Naive thymus-derived CD4-positive, alpha-beta T cell (primary cell): ENCODE data around the gene GABRD. TPM values are rescaled to one million over a fixed set of nuclear protein-coding genes. Genes with fewer than 3 reads are reported as not detected.

ENCODE experiments used
- ATAC-seq: fragments of 150-1000 bp; cut with Tn5 transposase; 2 replicates; pipeline ENCODE4 v1.10.0; 2021; ENCODE audit warnings: mild to moderate bottlenecking, moderate library complexity
- CTCF ChIA-PET: fragments of 350-600 bp; sonication (Branson Sonifier 250); formaldehyde crosslinking; loops from one replicate; lab custom pipeline; 2021; ENCODE audit warnings: antibody characterized with exemption; lab: Charles Lee
- POLR2A ChIA-PET: fragments of 350-600 bp; sonication (Branson Sonifier 250); formaldehyde crosslinking; loops from one replicate; lab custom pipeline; 2021; ENCODE audit warnings: antibody characterized with exemption, inconsistent platforms; lab: Charles Lee
- DNase-seq, 9 donors: peaks; one replicate each; pipeline versions ENCODE4 v3.0.0 to v3.0.0-alpha.2; 2020 to 2022; ENCODE audit warnings: mixed read lengths in 1 of 9
- H3K27ac ChIP-seq: one replicate; pipeline ENCODE4 v1.7.0; 2013; ENCODE audit warnings: mild to moderate bottlenecking, low read depth, low read length, moderate library complexity
- H3K27me3 ChIP-seq, 2 donors: one replicate each; pipeline ENCODE4 v1.7.0; 2013; ENCODE audit warnings: low read length in 2 of 2, mild to moderate bottlenecking in 2 of 2, moderate library complexity in 2 of 2; ENCODE audit not compliant: control insufficient read depth in 2 of 2, insufficient read depth in 2 of 2
- H3K36me3 ChIP-seq, 3 experiments: 1 replicate in 2 of 3; 2 replicates in 1 of 3; pipeline ENCODE4 v1.7.0; 2013; ENCODE audit warnings: low read length in 3 of 3, mild to moderate bottlenecking in 3 of 3, moderate library complexity in 1 of 3; ENCODE audit not compliant: insufficient read depth in 3 of 3, control insufficient read depth in 2 of 3
- H3K4me1 ChIP-seq, 2 donors: one replicate each; pipeline ENCODE4 v1.7.0; 2013; ENCODE audit warnings: low read length in 2 of 2, mild to moderate bottlenecking in 2 of 2, moderate library complexity in 1 of 2; ENCODE audit not compliant: control insufficient read depth in 2 of 2, insufficient read depth in 2 of 2
- H3K4me3 ChIP-seq: 2 replicates; pipeline ENCODE4 v1.7.0; 2013; ENCODE audit warnings: mild to moderate bottlenecking, low read length
- H3K9me3 ChIP-seq, 3 experiments: 1 replicate in 2 of 3; 2 replicates in 1 of 3; pipeline ENCODE4 v1.7.0; 2013; ENCODE audit warnings: low read length in 3 of 3; ENCODE audit not compliant: control insufficient read depth in 2 of 3
- H3K27ac Mint-ChIP-seq, 9 donors: one replicate each; pipeline ENCODE4 v1.8.0; 2020 to 2022; ENCODE audit warnings: mixed read lengths in 9 of 9, mild to moderate bottlenecking in 8 of 9, moderate library complexity in 5 of 9, inconsistent platforms in 2 of 9
- H3K27me3 Mint-ChIP-seq, 5 donors: one replicate each; pipeline ENCODE4 v1.8.0; 2021 to 2022; ENCODE audit warnings: mixed read lengths in 5 of 5, mild to moderate bottlenecking in 1 of 5
- H3K36me3 Mint-ChIP-seq, 5 donors: one replicate each; pipeline ENCODE4 v1.8.0; 2020 to 2022; ENCODE audit warnings: mixed read lengths in 5 of 5, mild to moderate bottlenecking in 3 of 5, inconsistent platforms in 1 of 5
- H3K4me1 Mint-ChIP-seq, 7 donors: one replicate each; pipeline ENCODE4 v1.8.0; 2020 to 2022; ENCODE audit warnings: mixed read lengths in 7 of 7, mild to moderate bottlenecking in 3 of 7, inconsistent platforms in 1 of 7
- H3K4me3 Mint-ChIP-seq, 10 donors: one replicate each; pipeline ENCODE4 v1.8.0; 2020 to 2022; ENCODE audit warnings: mild to moderate bottlenecking in 10 of 10, mixed read lengths in 10 of 10, moderate library complexity in 6 of 10, inconsistent platforms in 2 of 10
- H3K9me3 Mint-ChIP-seq, 11 donors: one replicate each; pipeline ENCODE4 v1.8.0; 2020 to 2022; ENCODE audit warnings: mixed read lengths in 11 of 11, mild to moderate bottlenecking in 4 of 11, inconsistent platforms in 1 of 11, moderate library complexity in 1 of 11
- intact Hi-C, 2 donors: fragments of 100-400 bp; cut with micrococcal nuclease; formaldehyde crosslinking; loops; one replicate each; pipeline ENCODE4 v1.15.1; 2023
- polyA plus RNA-seq, 2 donors: library from polyadenylated mRNA; unstranded; fragments of 300-500 nt; fragmentation: Illumina TruSeq; gene quantifications; one replicate each; pipeline ENCODE4 v1.2.3, GENCODE V29; 2021
- total RNA-seq, 6 experiments: library from RNA in 5 of 6; stranded (reverse) in 5 of 6; gene quantifications; 1 replicate in 5 of 6; 2 replicates in 1 of 6; pipeline ENCODE4 v1.2.3 and lab custom pipeline; 2021 to 2026

Gene GABRD
- under 1 TPM in 2 of 5 experiments, not detected in 3; 0.17 to 0.21 TPM for total RNA-seq
- polyA plus RNA-seq: under 1 TPM in 1 of 2 donors, not detected in 1; 0.31 TPM
- not detected for total RNA-seq (lab: John Stamatoyannopoulos, UW)

GRCh38 chr1:2019172-2019543 is at the start of gene GABRD:
Gene GABRD (plus strand): TSS chr1:2019345. CDS start chr1:2019424, 79 bp downstream.
- Mint-ChIP-seq H3K4me1 (peaks cover 0 to 19% (median 8%) of the 10 kb centered on the region in 7 donors), H3K27me3 (peaks cover 57 to 78% (median 65%) of the 10 kb centered on the region in 5 donors), H3K4me3 (peak within 1 kb of the TSS; percentile 44 to 93 (median 86)), H3K36me3 (peaks cover 0 to 3% (median 0%) of the 10 kb centered on the region in 5 donors), H3K9me3 (peaks cover 0 to 2% (median 0%) of the 10 kb centered on the region in 11 donors), H3K27ac (peak within 1 kb of the TSS in 7 of 9 donors; percentile 5 to 87 (median 32))
- Histone ChIP-seq H3K36me3 (no peaks in the 10 kb centered on the region), H3K9me3 (no peaks in the 10 kb centered on the region), H3K27ac (no peak within 1 kb of the TSS), H3K4me1 (no peaks in the 10 kb centered on the region), H3K27me3 (peaks cover 4 to 19% of the 10 kb centered on the region in 2 donors), H3K4me3 (no peak within 1 kb of the TSS)
- ATAC-seq (peak; percentile 60), DNase-seq (peak in 2 of 9 donors; percentile 15 to 22)
- CTCF ChIA-PET: no interaction called here
- POLR2A ChIA-PET: no interaction called here
- intact Hi-C loops: no loop called here

GRCh38 chr1:1969505-1969900 is 49.6 kb upstream of the GABRD start:
- intact Hi-C loops: no loop called here
- H3K36me3 Mint-ChIP-seq: no peaks in the 10 kb centered on the region
- ATAC-seq (no peak), DNase-seq (no peak)
- no peak overlapping the region for H3K27ac Mint-ChIP-seq
- peaks cover 0 to 9% (median 0%) of the 10 kb centered on the region in 11 donors for H3K9me3 Mint-ChIP-seq
- H3K36me3 ChIP-seq: no peaks in the 10 kb centered on the region
- no peaks in the 10 kb centered on the region for H3K9me3 ChIP-seq
- no peak overlapping the region for H3K4me3 ChIP-seq
- H3K4me1 ChIP-seq: no peaks in the 10 kb centered on the region
- H3K4me1 Mint-ChIP-seq: peaks cover 0 to 3% (median 0%) of the 10 kb centered on the region in 7 donors
- H3K27me3 Mint-ChIP-seq: peaks cover 0 to 11% (median under 1%) of the 10 kb centered on the region in 5 donors
- no peaks in the 10 kb centered on the region for H3K27me3 ChIP-seq
- no peak overlapping the region for H3K27ac ChIP-seq
- ChIA-PET CTCF (no interaction called here), POLR2A (no interaction called here)
- H3K4me3 Mint-ChIP-seq: no peak overlapping the region

- DNase-seq: no peak
- Histone ChIP-seq H3K4me3 (no peak overlapping the region), H3K27me3 (no peaks in the 10 kb centered on the region), H3K27ac (no peak overlapping the region), H3K36me3 (no peaks in the 10 kb centered on the region), H3K4me1 (no peaks in the 10 kb centered on the region), H3K9me3 (no peaks in the 10 kb centered on the region)
- intact Hi-C loops: no loop called here
- ChIA-PET POLR2A (no interaction called here), CTCF (no interaction called here)
- H3K27ac Mint-ChIP-seq: no peak overlapping the region
- H3K9me3 Mint-ChIP-seq: peaks cover 0 to 9% (median 0%) of the 10 kb centered on the region in 11 donors
- peaks cover 0 to 3% (median 0%) of the 10 kb centered on the region in 7 donors for H3K4me1 Mint-ChIP-seq
- ATAC-seq: no peak
- no peak overlapping the region for H3K4me3 Mint-ChIP-seq
- no peaks in the 10 kb centered on the region for H3K36me3 Mint-ChIP-seq
- H3K27me3 Mint-ChIP-seq: peaks cover 0 to 16% (median 4%) of the 10 kb centered on the region in 5 donors
Observed at GRCh38 chr1:1969953-1970716, 49.0 kb upstream of the GABRD start.

GRCh38 chr1:1971017-1971416 is 48.1 kb upstream of the GABRD start:
- CTCF ChIA-PET: no interaction called here
- DNase-seq (no peak), ATAC-seq (no peak)
- Histone ChIP-seq H3K4me3 (no peak overlapping the region), H3K27ac (no peak overlapping the region), H3K27me3 (no peaks in the 10 kb centered on the region), H3K9me3 (no peaks in the 10 kb centered on the region), H3K4me1 (no peaks in the 10 kb centered on the region), H3K36me3 (no peaks in the 10 kb centered on the region)
- Mint-ChIP-seq H3K4me1 (peaks cover 0 to 3% (median 0%) of the 10 kb centered on the region in 7 donors), H3K27me3 (peaks cover 0 to 21% (median 4%) of the 10 kb centered on the region in 5 donors), H3K27ac (peak overlapping the region in 1 of 9 donors; percentile 64), H3K36me3 (no peaks in the 10 kb centered on the region), H3K9me3 (peaks cover 0 to 9% (median 0%) of the 10 kb centered on the region in 11 donors), H3K4me3 (no peak overlapping the region)
- intact Hi-C loops: no loop called here
- POLR2A ChIA-PET: no interaction called here

GRCh38 chr1:1971688-1972087 is 47.5 kb upstream of the GABRD start:
- no peak for ATAC-seq
- Mint-ChIP-seq H3K4me3 (no peak overlapping the region), H3K36me3 (no peaks in the 10 kb centered on the region), H3K9me3 (peaks cover 0 to 9% (median 0%) of the 10 kb centered on the region in 11 donors), H3K27me3 (peaks cover 0 to 25% (median 4%) of the 10 kb centered on the region in 5 donors), H3K4me1 (peaks cover 0 to 3% (median 0%) of the 10 kb centered on the region in 7 donors), H3K27ac (no peak overlapping the region)
- H3K27me3 ChIP-seq: no peaks in the 10 kb centered on the region
- ChIA-PET CTCF (no interaction called here), POLR2A (no interaction called here)
- intact Hi-C loops: no loop called here
- no peak overlapping the region for H3K27ac ChIP-seq
- H3K9me3 ChIP-seq: no peaks in the 10 kb centered on the region
- no peaks in the 10 kb centered on the region for H3K36me3 ChIP-seq
- no peaks in the 10 kb centered on the region for H3K4me1 ChIP-seq
- DNase-seq: no peak
- no peak overlapping the region for H3K4me3 ChIP-seq

GRCh38 chr1:1972976-1973715 is 46.0 kb upstream of the GABRD start:
- peak overlapping the region in 1 of 9 donors; percentile 29 for H3K27ac Mint-ChIP-seq
- ATAC-seq (no peak), DNase-seq (no peak)
- peaks cover 0 to 9% (median 0%) of the 10 kb centered on the region in 11 donors for H3K9me3 Mint-ChIP-seq
- POLR2A ChIA-PET: no interaction called here
- no peaks in the 10 kb centered on the region for H3K4me1 Mint-ChIP-seq
- intact Hi-C loops: no loop called here
- CTCF ChIA-PET: no interaction called here
- H3K4me3 Mint-ChIP-seq: no peak overlapping the region
- H3K4me3 ChIP-seq: no peak overlapping the region
- H3K9me3 ChIP-seq: no peaks in the 10 kb centered on the region
- H3K36me3 ChIP-seq: no peaks in the 10 kb centered on the region
- H3K4me1 ChIP-seq: no peaks in the 10 kb centered on the region
- H3K27me3 ChIP-seq: no peaks in the 10 kb centered on the region
- H3K27me3 Mint-ChIP-seq: peaks cover 0 to 21% (median 0%) of the 10 kb centered on the region in 5 donors
- no peaks in the 10 kb centered on the region for H3K36me3 Mint-ChIP-seq
- no peak overlapping the region for H3K27ac ChIP-seq
